H54 (cell line): ENCODE data around the gene SLC9A7.

ENCODE experiments used
- DNase-seq: peaks from one replicate; pipeline ENCODE4 v3.0.0; 2011; ENCODE audit warnings: low spot score, mixed read lengths; ENCODE audit not compliant: insufficient read length
- FAIRE-seq: peaks from 3 replicates; lab custom pipeline; 2011; peaks lifted over from hg19 to GRCh38; lab: Jason Lieb, UNC
- POLR2A ChIP-seq: IDR thresholded peaks from 2 replicates; pipeline ENCODE4 v1.6.1; 2011; ENCODE audit warnings: low read depth, mild to moderate bottlenecking, low read length

The SLC9A7 gene

DNA sequence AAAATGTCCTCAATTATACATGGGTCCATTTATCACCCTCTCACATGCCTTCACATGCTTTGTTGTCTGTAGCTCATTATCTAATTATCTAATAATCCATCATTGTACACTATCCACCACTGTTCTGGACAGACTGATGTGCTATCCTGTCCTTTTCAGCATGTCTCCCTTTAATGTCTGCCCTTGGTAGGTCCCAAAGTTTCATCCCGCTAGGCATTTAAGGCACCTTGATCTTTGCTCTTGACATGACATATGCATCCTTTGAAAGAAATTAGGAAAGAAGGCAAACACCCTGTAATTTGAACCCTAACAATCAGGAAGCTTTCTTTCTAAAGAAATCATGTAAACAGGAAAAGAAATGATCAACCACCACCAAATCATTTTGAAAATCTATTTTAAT is 179.7 kb downstream of the SLC9A7 start:
- DNase-seq (no peak), FAIRE-seq (no peak)
- TF ChIP-seq POLR2A = no peak

- no peak for TF ChIP-seq POLR2A
- FAIRE-seq = no peak
- DNase-seq = no peak
Observed at GRCh38 chrX:46577221-46578005, 181.5 kb downstream of the SLC9A7 start.

- FAIRE-seq = no peak
- no peak for DNase-seq
- TF ChIP-seq POLR2A = no peak
Observed at GRCh38 chrX:46576458-46576857, 182.5 kb downstream of the SLC9A7 start.

DNA sequence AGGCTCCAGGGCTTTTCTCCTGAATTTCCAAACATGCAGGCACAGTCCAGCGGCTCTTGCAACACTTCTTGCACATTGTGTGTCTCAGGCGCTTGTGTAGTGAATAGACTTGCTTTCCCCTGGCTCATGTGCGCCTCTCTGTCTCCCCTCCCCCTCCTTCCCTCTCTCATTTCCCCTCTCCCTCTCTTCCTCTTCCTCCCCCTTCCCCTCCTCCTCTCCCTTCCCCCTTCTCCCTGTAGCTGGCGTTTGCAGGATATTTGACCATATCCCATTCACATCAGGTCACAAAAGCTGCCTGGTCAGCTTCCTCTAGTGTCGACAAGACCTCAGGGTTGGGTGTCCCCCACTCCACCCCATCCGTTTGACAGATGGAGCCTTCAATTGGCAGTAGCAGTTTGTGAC is 182.9 kb downstream of the SLC9A7 start:
- no peak for FAIRE-seq
- no peak for DNase-seq
- no peak for TF ChIP-seq POLR2A

GRCh38 chrX:46575586-46575985 is 183.3 kb downstream of the SLC9A7 start:
- no peak for TF ChIP-seq POLR2A
- no peak for DNase-seq
- no peak for FAIRE-seq

GRCh38 chrX:46574774-46575381 is 184.0 kb downstream of the SLC9A7 start:
- FAIRE-seq (no peak), DNase-seq (no peak)
- TF ChIP-seq POLR2A = no peak

DNA sequence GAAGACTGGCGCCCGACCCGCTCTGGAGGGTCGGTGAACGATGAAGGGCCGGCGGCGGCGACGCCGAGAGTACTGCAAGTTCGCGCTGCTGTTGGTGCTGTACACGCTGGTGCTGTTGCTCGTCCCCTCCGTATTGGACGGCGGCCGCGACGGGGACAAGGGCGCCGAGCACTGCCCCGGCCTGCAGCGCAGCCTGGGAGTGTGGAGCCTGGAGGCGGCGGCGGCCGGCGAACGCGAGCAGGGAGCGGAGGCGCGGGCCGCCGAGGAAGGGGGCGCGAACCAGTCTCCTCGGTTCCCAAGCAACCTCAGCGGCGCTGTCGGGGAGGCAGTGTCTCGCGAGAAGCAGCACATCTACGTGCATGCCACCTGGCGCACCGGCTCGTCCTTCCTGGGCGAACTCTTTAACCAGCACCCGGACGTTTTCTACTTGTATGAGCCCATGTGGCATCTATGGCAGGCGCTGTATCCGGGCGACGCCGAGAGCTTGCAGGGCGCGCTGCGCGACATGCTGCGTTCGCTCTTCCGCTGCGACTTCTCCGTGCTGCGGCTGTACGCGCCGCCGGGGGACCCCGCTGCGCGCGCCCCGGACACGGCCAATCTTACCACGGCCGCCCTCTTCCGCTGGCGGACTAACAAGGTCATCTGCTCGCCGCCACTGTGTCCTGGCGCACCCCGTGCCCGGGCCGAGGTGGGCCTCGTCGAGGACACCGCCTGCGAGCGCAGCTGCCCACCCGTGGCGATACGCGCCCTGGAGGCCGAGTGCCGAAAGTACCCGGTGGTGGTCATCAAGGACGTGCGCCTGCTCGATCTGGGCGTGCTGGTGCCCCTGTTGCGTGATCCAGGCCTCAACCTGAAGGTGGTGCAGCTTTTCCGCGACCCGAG is 184.8 kb downstream of the SLC9A7 start:
- DNase-seq (no peak), FAIRE-seq (no peak)
- no peak for TF ChIP-seq POLR2A

GRCh38 chrX:46573331-46573891 is 185.5 kb downstream of the SLC9A7 start, which contains the start of gene CHST7:
Gene CHST7, plus strand, starts transcription at chrX:46573765. Its CDS starts 167 bp downstream, at chrX:46573932.
- DNase-seq (no peak), FAIRE-seq (no peak)
- TF ChIP-seq POLR2A = peak; percentile 51

- no peak for FAIRE-seq
- no peak for DNase-seq
- TF ChIP-seq POLR2A = no peak
Observed at GRCh38 chrX:46572340-46572936, 186.5 kb downstream of the SLC9A7 start.

DNA sequence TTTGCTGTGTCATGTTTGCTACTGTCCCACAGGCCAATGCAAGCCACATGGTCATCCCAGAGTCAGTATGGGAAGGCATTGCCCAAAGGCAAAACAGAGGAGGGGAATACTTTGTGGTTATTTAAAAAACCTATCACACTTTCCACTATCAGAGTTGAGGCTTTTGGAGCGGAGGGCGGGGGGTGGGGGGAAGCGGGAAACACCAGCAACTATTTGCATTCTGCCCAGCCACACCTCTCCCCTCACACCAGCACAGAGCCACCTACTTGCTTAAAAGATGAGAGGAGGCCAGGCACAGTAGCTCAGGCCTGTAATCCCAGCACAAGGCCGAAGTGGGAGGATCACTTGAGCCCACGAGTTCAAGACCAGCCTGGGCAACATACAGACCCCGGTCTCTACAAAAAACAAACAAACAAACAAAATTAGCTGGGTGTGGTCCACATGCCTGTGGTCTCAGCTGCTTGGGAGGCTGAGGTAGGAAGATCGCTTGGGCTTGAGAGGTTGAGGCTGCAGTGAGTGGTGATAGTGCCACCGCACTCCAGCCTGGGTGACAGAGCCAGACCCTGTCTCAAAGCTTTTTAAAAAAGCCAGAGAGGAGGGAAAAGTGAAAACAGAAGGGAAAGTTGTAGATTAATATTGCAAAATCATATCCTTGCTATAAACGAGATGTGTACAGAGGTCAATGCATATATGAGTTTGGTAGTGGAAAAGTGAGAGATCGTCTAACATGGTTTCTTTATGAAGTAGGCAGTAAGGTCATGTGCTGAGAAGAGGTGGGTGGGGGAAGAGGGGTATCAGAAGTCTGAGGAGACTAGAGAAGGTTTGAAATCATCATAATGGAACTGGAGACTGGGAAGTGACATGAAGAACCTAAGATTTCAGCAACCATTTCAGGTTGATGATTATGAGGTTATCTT is 187.2 kb downstream of the SLC9A7 start:
- no peak for TF ChIP-seq POLR2A
- DNase-seq (no peak), FAIRE-seq (no peak)

GRCh38 chrX:46569621-46570020 is 189.3 kb downstream of the SLC9A7 start:
- FAIRE-seq = no peak

DNA sequence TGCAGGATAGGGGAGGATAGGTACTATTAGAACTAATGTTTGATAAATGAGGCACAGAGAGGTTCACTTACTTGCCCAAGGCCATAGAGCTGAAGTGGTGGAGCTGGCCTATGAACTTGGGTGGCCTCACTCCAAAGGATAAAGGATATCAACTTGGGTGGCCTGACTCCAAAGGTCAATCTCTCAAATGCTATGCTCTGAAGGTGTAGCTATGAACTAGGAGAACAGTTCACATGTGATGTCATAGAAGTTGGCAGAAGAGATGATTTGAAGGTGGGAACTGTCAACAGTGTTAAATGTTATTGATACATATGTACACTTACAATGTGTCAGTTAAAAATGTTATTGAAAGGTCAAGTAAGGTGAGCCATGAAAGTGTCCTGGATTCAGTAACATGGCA is 191.5 kb downstream of the SLC9A7 start:
- TF ChIP-seq POLR2A = no peak

More at GRCh38 chrX:46569621-46570020, 189.3 kb downstream of the SLC9A7 start:
- TF ChIP-seq POLR2A = no peak
- DNase-seq = no peak

More for the DNA sequence above, 191.5 kb downstream of the SLC9A7 start:
- FAIRE-seq (no peak), DNase-seq (no peak)
